ENCODE results near the gene STK31.
"Not testable (repeated sequence)": the region's sequence is repeated elsewhere in the genome, so short reads cannot be mapped to it uniquely, and the experiment has no call there.

Gene STK31

GRCh38 chr7:23713285-23714149 lies 3.5 kb downstream of the STK31 start:
- no peak for DNase-seq

- no peak for DNase-seq
Measured at GRCh38 chr7:23714150-23714464, 4.1 kb downstream of the STK31 start.

GRCh38 chr7:23714579-23714978 lies 4.6 kb downstream of the STK31 start:
- DNase-seq: no peak

GRCh38 chr7:23715099-23715498 lies 5.1 kb downstream of the STK31 start:
- no peak for DNase-seq

- no peak for DNase-seq
Measured at GRCh38 chr7:23717788-23718187, 7.8 kb downstream of the STK31 start.

- DNase-seq: no peak
Measured at GRCh38 chr7:23721456-23721855, 11.4 kb downstream of the STK31 start.

GRCh38 chr7:23722587-23723216 lies 12.7 kb downstream of the STK31 start:
- DNase-seq: not testable (repeated sequence)

- not testable (repeated sequence) for DNase-seq
Measured at GRCh38 chr7:23724113-23724512, 14.1 kb downstream of the STK31 start.

- no peak for DNase-seq
Measured at GRCh38 chr7:23742051-23742450, 32.0 kb downstream of the STK31 start.

GRCh38 chr7:23743226-23743625 lies 33.2 kb downstream of the STK31 start:
- DNase-seq: no peak

GRCh38 chr7:23746629-23747028 lies 36.6 kb downstream of the STK31 start:
- DNase-seq: no peak

- DNase-seq: no peak
Measured at GRCh38 chr7:23751852-23752251, 41.8 kb downstream of the STK31 start.

- not testable (repeated sequence) for DNase-seq
Measured at GRCh38 chr7:23758839-23759238, 48.8 kb downstream of the STK31 start.

GRCh38 chr7:23759671-23760391 lies 49.8 kb downstream of the STK31 start:
- DNase-seq: no peak

GRCh38 chr7:23765943-23766342 lies 55.9 kb downstream of the STK31 start:
- DNase-seq: no peak

GRCh38 chr7:23767514-23767913 lies 57.5 kb downstream of the STK31 start:
- no peak for DNase-seq

- DNase-seq: no peak
Measured at GRCh38 chr7:23768022-23768421, 58.0 kb downstream of the STK31 start.

GRCh38 chr7:23779185-23779800 lies 69.3 kb downstream of the STK31 start:
- DNase-seq: not testable (repeated sequence)

- no peak for DNase-seq
Measured at GRCh38 chr7:23783115-23783514, 73.1 kb downstream of the STK31 start.

GRCh38 chr7:23787272-23787671 lies 77.3 kb downstream of the STK31 start:
- DNase-seq: no peak

GRCh38 chr7:23788843-23789242 lies 78.8 kb downstream of the STK31 start:
- DNase-seq: no peak

- no peak for DNase-seq
Measured at GRCh38 chr7:23791721-23792120, 81.7 kb downstream of the STK31 start.

- DNase-seq: no peak
Measured at GRCh38 chr7:23802720-23803397, 92.8 kb downstream of the STK31 start.

Data from activated effector memory CD4-positive, alpha-beta T cell treated with Interleukin-2 at 50 U/mL for 16 hours (primary cell).